Lower leg skin (tissue), 4 donors: ENCODE measurements around the gene VWA2. TPM values are rescaled to one million over a fixed set of nuclear protein-coding genes. Genes with fewer than 3 reads are reported as not detected.

ENCODE experiments used
- DNase-seq, 2 donors: peaks; one replicate each; pipeline ENCODE4 v3.0.0-alpha.2; 2019; ENCODE audit warnings: low spot score in 2 of 2
- H3K4me3 ChIP-seq: fragments of 200-600 bp; sonication (generic); 2 replicates; pipeline ENCODE4 v1.5.1; 2017; ENCODE audit warnings: mild to moderate bottlenecking, low read depth; ENCODE audit not compliant: poor library complexity, severe bottlenecking
- POLR2A ChIP-seq, 2 donors: fragments of 450-650 bp; IDR thresholded peaks; one replicate each; pipeline ENCODE4 v1.6.1; 2016 to 2017; ENCODE audit warnings: antibody characterized with exemption in 2 of 2, mild to moderate bottlenecking in 1 of 2, moderate library complexity in 1 of 2
- WGBS, 2 donors: methylation state at CpG; one replicate each; pipeline ENCODE4 v1.1.5; 2018; 5-methylcytosine and 5-hydroxymethylcytosine counted together
- intact Hi-C: fragments of 100-400 bp; cut with DNase I; formaldehyde crosslinking; loops from one replicate; pipeline ENCODE4 v1.15.0; 2023; ENCODE audit warnings: low total_unique reads
- total RNA-seq, 4 donors: library from RNA; depleted of rRNA; stranded (reverse); fragments of >200 nt; gene quantifications; one replicate each; pipeline ENCODE4 v1.1.0, GENCODE V29; 2016
- TF ChIP-seq, protein P1 (sequence below), 3 donors: fragments of 450-650 bp; IDR thresholded peaks; one replicate each; pipeline ENCODE4 v1.5.1; 2016; ENCODE audit warnings: antibody characterized with exemption in 3 of 3, mild to moderate bottlenecking in 3 of 3, moderate library complexity in 2 of 3

Gene VWA2
- total RNA-seq, 4 donors from 2014 or later = 14.2 to 21.7 (median 20.6) TPM

DNA sequence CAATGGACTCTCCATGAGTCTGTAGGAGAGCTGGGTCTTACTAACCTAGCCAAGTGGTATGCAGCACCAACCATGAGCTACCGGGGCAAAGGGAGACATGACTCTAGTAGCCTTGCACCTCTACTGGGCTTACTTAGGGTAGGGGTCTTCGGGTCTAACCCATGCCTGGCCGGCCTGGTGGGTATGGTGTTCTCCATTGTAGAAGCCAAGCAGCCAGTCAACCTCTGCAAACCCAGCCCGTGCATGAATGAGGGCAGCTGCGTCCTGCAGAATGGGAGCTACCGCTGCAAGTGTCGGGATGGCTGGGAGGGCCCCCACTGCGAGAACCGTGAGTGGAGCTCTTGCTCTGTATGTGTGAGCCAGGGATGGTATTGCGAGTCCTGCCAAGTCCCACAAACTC is 51.0 kb downstream of the VWA2 start:
- intact Hi-C loops = no loop called here
- no peak for TF ChIP-seq POLR2A (IDR thresholded peaks at IDR 0.05)
- TF ChIP-seq, protein P1, sequence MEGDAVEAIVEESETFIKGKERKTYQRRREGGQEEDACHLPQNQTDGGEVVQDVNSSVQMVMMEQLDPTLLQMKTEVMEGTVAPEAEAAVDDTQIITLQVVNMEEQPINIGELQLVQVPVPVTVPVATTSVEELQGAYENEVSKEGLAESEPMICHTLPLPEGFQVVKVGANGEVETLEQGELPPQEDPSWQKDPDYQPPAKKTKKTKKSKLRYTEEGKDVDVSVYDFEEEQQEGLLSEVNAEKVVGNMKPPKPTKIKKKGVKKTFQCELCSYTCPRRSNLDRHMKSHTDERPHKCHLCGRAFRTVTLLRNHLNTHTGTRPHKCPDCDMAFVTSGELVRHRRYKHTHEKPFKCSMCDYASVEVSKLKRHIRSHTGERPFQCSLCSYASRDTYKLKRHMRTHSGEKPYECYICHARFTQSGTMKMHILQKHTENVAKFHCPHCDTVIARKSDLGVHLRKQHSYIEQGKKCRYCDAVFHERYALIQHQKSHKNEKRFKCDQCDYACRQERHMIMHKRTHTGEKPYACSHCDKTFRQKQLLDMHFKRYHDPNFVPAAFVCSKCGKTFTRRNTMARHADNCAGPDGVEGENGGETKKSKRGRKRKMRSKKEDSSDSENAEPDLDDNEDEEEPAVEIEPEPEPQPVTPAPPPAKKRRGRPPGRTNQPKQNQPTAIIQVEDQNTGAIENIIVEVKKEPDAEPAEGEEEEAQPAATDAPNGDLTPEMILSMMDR (IDR thresholded peaks at IDR 0.05) = no peak
- no peak overlapping the region for H3K4me3 ChIP-seq
- no peak for DNase-seq
- 95 to 98% methylated on average over 10 of the region's 10 CpGs for WGBS, 2 donors

DNA sequence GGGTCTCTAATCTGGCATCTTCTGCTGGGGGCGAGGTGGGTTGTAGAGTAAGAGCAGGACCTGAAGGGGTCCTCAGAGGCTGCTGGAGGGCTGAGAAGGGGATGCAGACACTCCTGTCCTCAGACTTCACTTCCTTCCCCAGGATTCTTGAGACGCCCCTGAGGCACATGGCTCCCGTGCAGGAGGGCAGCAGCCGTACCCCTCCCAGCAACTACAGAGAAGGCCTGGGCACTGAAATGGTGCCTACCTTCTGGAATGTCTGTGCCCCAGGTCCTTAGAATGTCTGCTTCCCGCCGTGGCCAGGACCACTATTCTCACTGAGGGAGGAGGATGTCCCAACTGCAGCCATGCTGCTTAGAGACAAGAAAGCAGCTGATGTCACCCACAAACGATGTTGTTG is 52.0 kb downstream of the VWA2 start:
- no peak overlapping the region for H3K4me3 ChIP-seq
- DNase-seq = no peak
- intact Hi-C loops = no loop called here
- WGBS, 2 donors = 85 to 91% methylated on average over 7 of the region's 7 CpGs
- no peak for TF ChIP-seq POLR2A (IDR thresholded peaks at IDR 0.05)
- TF ChIP-seq, protein P1 (IDR thresholded peaks at IDR 0.05) = no peak

DNA sequence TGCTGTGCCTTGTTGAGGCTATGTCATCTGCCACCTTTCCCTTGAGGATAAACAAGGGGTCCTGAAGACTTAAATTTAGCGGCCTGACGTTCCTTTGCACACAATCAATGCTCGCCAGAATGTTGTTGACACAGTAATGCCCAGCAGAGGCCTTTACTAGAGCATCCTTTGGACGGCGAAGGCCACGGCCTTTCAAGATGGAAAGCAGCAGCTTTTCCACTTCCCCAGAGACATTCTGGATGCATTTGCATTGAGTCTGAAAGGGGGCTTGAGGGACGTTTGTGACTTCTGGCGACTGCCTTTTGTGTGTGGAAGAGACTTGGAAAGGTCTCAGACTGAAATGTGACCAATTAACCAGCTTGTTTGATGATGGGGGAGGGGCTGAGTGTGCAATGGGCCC is 52.5 kb downstream of the VWA2 start:
- 82 to 91% methylated on average over 8 of the region's 8 CpGs for WGBS, 2 donors
- no peak for DNase-seq
- intact Hi-C loops = no loop called here
- H3K4me3 ChIP-seq = no peak overlapping the region
- no peak for TF ChIP-seq POLR2A (IDR thresholded peaks at IDR 0.05)
- TF ChIP-seq, protein P1 (IDR thresholded peaks at IDR 0.05) = no peak

DNA sequence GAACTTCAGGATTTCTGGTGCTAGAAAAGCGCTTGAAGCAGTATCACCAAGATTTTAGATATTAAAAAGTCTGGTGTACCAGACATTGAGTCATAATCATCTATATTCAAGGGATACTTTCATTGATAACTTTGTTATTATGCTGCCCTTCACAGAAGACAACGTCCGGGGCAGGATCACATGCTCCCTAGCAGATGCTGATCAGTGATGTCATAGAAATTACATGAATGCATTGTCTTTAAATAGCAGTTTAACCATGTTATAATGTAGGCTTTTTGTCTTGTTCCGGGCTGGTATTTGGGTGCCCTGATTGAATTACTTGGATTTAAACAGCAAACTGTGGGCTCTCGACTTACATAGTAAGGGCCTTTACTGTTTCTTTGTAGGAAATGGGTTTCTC is 54.0 kb downstream of the VWA2 start:
- intact Hi-C loops = no loop called here
- TF ChIP-seq, protein P1 (IDR thresholded peaks at IDR 0.05) = no peak
- TF ChIP-seq POLR2A (IDR thresholded peaks at IDR 0.05) = no peak
- WGBS, 2 donors = 86 to 91% methylated on average over 5 of the region's 5 CpGs
- no peak for DNase-seq
- no peak overlapping the region for H3K4me3 ChIP-seq

DNA sequence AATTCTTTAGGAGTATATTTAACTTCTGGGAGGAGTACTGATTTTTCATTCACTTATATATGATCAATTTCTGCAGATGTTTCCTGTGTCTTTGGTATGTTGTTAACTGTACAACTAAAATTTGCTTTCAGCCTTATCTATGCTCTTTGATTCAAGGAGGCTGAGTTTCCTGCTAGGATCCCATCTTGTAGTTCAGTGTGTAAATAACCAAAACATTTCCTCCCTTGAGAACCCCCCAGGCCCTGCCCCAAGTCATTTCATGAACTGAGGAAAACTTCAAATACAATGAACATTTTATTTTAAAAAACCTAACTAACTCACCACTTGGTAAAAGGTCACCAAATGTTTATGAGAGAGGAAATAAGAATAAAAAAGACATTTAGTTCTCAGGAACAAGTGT is 55.5 kb downstream of the VWA2 start:
- TF ChIP-seq, protein P1 (IDR thresholded peaks at IDR 0.05) = no peak
- no peak for TF ChIP-seq POLR2A (IDR thresholded peaks at IDR 0.05)
- H3K4me3 ChIP-seq = no peak overlapping the region
- intact Hi-C loops = no loop called here
- no peak for DNase-seq

DNA sequence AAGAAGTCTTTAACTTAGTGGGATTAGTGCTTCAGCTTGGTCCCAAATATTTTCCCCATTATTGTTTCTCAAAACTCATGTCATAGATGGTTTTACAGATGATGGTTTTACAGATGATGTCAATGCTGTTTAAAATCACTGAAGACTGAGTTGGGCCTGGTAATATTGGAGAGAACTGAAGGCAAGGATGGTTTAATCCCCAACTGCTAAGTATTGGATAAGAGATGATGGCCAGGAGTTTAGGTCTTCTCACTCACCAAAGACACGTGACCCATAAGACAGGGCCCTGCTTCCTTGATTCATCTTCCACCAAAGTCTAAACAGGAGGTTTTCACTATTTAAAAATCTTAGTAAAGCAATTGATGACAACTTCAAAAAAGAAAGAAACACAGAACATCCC is 56.3 kb downstream of the VWA2 start:
- 0 to 3% methylated on average over 1 of the region's 1 CpG for WGBS, 2 donors
- TF ChIP-seq, protein P1 (IDR thresholded peaks at IDR 0.05) = no peak
- no peak for TF ChIP-seq POLR2A (IDR thresholded peaks at IDR 0.05)
- no peak overlapping the region for H3K4me3 ChIP-seq
- DNase-seq = no peak
- intact Hi-C loops = no loop called here
